Activated T-helper 17 cell treated with anti-CD3 and anti-CD28 coated beads, Interleukin-2, amount 50 U/mL, for 72 hours (primary cell): ENCODE measurements around the gene HVCN1. TPM values are rescaled to one million over a fixed set of nuclear protein-coding genes. Genes with fewer than 3 reads are reported as not detected.
"Not testable (repeated sequence)": the region's sequence is repeated elsewhere in the genome, so short reads cannot be mapped to it uniquely, and the experiment has no call there.

Experiments
- ATAC-seq: fragments of 150-1000 bp; cut with Tn5 transposase; replicated peaks from 2 replicates; pipeline ENCODE4 v1.10.0; 2021; ENCODE audit warnings: mild to moderate bottlenecking, moderate library complexity
- H3K27ac Mint-ChIP-seq: one replicate; pipeline ENCODE4 v1.8.0; 2022; ENCODE audit warnings: mixed read lengths
- H3K27me3 Mint-ChIP-seq: one replicate; pipeline ENCODE4 v1.8.0; 2022; ENCODE audit warnings: mixed read lengths
- H3K36me3 Mint-ChIP-seq: one replicate; pipeline ENCODE4 v1.8.0; 2022; ENCODE audit warnings: low read depth, mild to moderate bottlenecking, mixed read lengths
- H3K4me1 Mint-ChIP-seq: one replicate; pipeline ENCODE4 v1.8.0; 2022; ENCODE audit warnings: mixed read lengths
- H3K4me3 Mint-ChIP-seq: one replicate; pipeline ENCODE4 v1.8.0; 2022; ENCODE audit warnings: mild to moderate bottlenecking, mixed read lengths
- H3K9me3 Mint-ChIP-seq: one replicate; pipeline ENCODE4 v1.8.0; 2022; ENCODE audit warnings: mixed read lengths
- total RNA-seq, 2 donors: library from RNA; stranded (reverse); gene quantifications; one replicate each; pipeline ENCODE4 v1.2.3, GENCODE V29; 2022

The HVCN1 gene
- total RNA-seq, 2 donors from 2014 or later = 0.71 to 1.7 TPM

- Mint-ChIP-seq H3K4me3 (no peak overlapping the region), H3K27ac (no peak overlapping the region), H3K27me3 (no peaks in the 10 kb centered on the region), H3K4me1 (no peaks in the 10 kb centered on the region), H3K9me3 (no peaks in the 10 kb centered on the region), H3K36me3 (no peaks in the 10 kb centered on the region)
- no peak for ATAC-seq
These were observed 51.0 kb downstream of the HVCN1 start for GRCh38 chr12:110637869-110638441.

GRCh38 chr12:110636516-110636915 lies 52.4 kb downstream of the HVCN1 start:
- Mint-ChIP-seq H3K36me3 (no peaks in the 10 kb centered on the region), H3K9me3 (no peaks in the 10 kb centered on the region), H3K27me3 (no peaks in the 10 kb centered on the region), H3K4me3 (no peak overlapping the region), H3K27ac (no peak overlapping the region), H3K4me1 (no peaks in the 10 kb centered on the region)
- ATAC-seq = no peak

GRCh38 chr12:110635055-110635454 lies 53.9 kb downstream of the HVCN1 start:
- Mint-ChIP-seq H3K27ac (no peak overlapping the region), H3K36me3 (no peaks in the 10 kb centered on the region), H3K9me3 (no peaks in the 10 kb centered on the region), H3K4me3 (no peak overlapping the region), H3K27me3 (no peaks in the 10 kb centered on the region), H3K4me1 (no peaks in the 10 kb centered on the region)
- ATAC-seq = no peak

- no peaks in the 10 kb centered on the region for H3K27me3 Mint-ChIP-seq
- no peaks in the 10 kb centered on the region for H3K36me3 Mint-ChIP-seq
- no peak for ATAC-seq
- H3K4me1 Mint-ChIP-seq = no peaks in the 10 kb centered on the region
- H3K9me3 Mint-ChIP-seq = no peaks in the 10 kb centered on the region
- H3K4me3 Mint-ChIP-seq = no peak overlapping the region
- no peak overlapping the region for H3K27ac Mint-ChIP-seq
These were observed 61.3 kb downstream of the HVCN1 start for GRCh38 chr12:110627500-110628195.

- no peak overlapping the region for H3K27ac Mint-ChIP-seq
These were observed 66.3 kb downstream of the HVCN1 start for GRCh38 chr12:110622582-110622981.

GRCh38 chr12:110619534-110619953 lies 69.4 kb downstream of the HVCN1 start:
- Mint-ChIP-seq H3K9me3 (no peaks in the 10 kb centered on the region), H3K4me1 (no peaks in the 10 kb centered on the region), H3K4me3 (peak overlapping the region; percentile 41), H3K27ac (peak overlapping the region; percentile 52), H3K27me3 (no peaks in the 10 kb centered on the region), H3K36me3 (no peaks in the 10 kb centered on the region)
- peak; percentile 93 for ATAC-seq

More at GRCh38 chr12:110622582-110622981, 66.3 kb downstream of the HVCN1 start:
- no peak overlapping the region for H3K4me3 Mint-ChIP-seq
- H3K9me3 Mint-ChIP-seq = no peaks in the 10 kb centered on the region
- no peaks in the 10 kb centered on the region for H3K36me3 Mint-ChIP-seq
- H3K4me1 Mint-ChIP-seq = no peaks in the 10 kb centered on the region
- ATAC-seq = no peak
- no peaks in the 10 kb centered on the region for H3K27me3 Mint-ChIP-seq

- Mint-ChIP-seq H3K27me3 (no peaks in the 10 kb centered on the region), H3K36me3 (no peaks in the 10 kb centered on the region), H3K27ac (no peak overlapping the region)
These were observed 72.3 kb downstream of the HVCN1 start for GRCh38 chr12:110616471-110617115.

GRCh38 chr12:110615171-110615570 lies 73.7 kb downstream of the HVCN1 start:
- Mint-ChIP-seq H3K4me3 (peak overlapping the region; percentile 69), H3K27me3 (no peaks in the 10 kb centered on the region), H3K9me3 (no peaks in the 10 kb centered on the region), H3K4me1 (no peaks in the 10 kb centered on the region), H3K27ac (no peak overlapping the region), H3K36me3 (no peaks in the 10 kb centered on the region)
- ATAC-seq = no peak

More at GRCh38 chr12:110616471-110617115, 72.3 kb downstream of the HVCN1 start:
- ATAC-seq = no peak
- no peaks in the 10 kb centered on the region for H3K9me3 Mint-ChIP-seq
- H3K4me1 Mint-ChIP-seq = no peaks in the 10 kb centered on the region
- H3K4me3 Mint-ChIP-seq = no peak overlapping the region

GRCh38 chr12:110613771-110614684 lies 74.9 kb downstream of the HVCN1 start, which contains the start of gene TCTN1:
Gene TCTN1, plus strand, starts transcription at chr12:110614129. Its CDS starts 54 bp downstream, at chr12:110614183.
- H3K27ac Mint-ChIP-seq = peak within 1 kb of the TSS; percentile 66
- no peaks in the 10 kb centered on the region for H3K36me3 Mint-ChIP-seq
- no peaks in the 10 kb centered on the region for H3K9me3 Mint-ChIP-seq
- peak; percentile 99 for ATAC-seq
- H3K4me1 Mint-ChIP-seq = no peaks in the 10 kb centered on the region
- peak within 1 kb of the TSS; percentile 69 for H3K4me3 Mint-ChIP-seq
- no peaks in the 10 kb centered on the region for H3K27me3 Mint-ChIP-seq

- no peak for ATAC-seq
- Mint-ChIP-seq H3K9me3 (no peaks in the 10 kb centered on the region), H3K27me3 (no peaks in the 10 kb centered on the region), H3K4me1 (no peaks in the 10 kb centered on the region), H3K4me3 (peak overlapping the region; percentile 69), H3K27ac (peak overlapping the region; percentile 66), H3K36me3 (no peaks in the 10 kb centered on the region)
These were observed 75.7 kb downstream of the HVCN1 start for GRCh38 chr12:110613071-110613770.

GRCh38 chr12:110606253-110606611 lies 82.7 kb downstream of the HVCN1 start:
- Mint-ChIP-seq H3K27ac (peak overlapping the region; percentile 88), H3K27me3 (no peaks in the 10 kb centered on the region), H3K36me3 (no peaks in the 10 kb centered on the region), H3K4me1 (no peaks in the 10 kb centered on the region), H3K4me3 (peak overlapping the region; percentile 82), H3K9me3 (no peaks in the 10 kb centered on the region)
- ATAC-seq = no peak

GRCh38 chr12:110602085-110602814 lies 86.7 kb downstream of the HVCN1 start:
- peak; percentile 87 for ATAC-seq
- H3K4me1 Mint-ChIP-seq, H3K4me3 Mint-ChIP-seq, H3K36me3 Mint-ChIP-seq, H3K9me3 Mint-ChIP-seq, H3K27ac Mint-ChIP-seq, H3K27me3 Mint-ChIP-seq: not testable (repeated sequence)

- Mint-ChIP-seq H3K4me3 (no peak overlapping the region), H3K9me3 (no peaks in the 10 kb centered on the region), H3K27me3 (no peaks in the 10 kb centered on the region), H3K36me3 (no peaks in the 10 kb centered on the region), H3K4me1 (peaks cover 7% of the 10 kb centered on the region), H3K27ac (no peak overlapping the region)
- ATAC-seq = peak; percentile 29
These were observed 88.7 kb downstream of the HVCN1 start for GRCh38 chr12:110600254-110600653.
